DMS114 treated with DMSO at 0.1 percent for 48 hours (cell line): Measurements from ENCODE around the gene MADCAM1.

Experiments used
- DNase-seq: peaks from one replicate; lab custom pipeline; 2025; ENCODE audit not compliant: unreplicated experiment; lab: John Stamatoyannopoulos, UW

The MADCAM1 gene

DNA sequence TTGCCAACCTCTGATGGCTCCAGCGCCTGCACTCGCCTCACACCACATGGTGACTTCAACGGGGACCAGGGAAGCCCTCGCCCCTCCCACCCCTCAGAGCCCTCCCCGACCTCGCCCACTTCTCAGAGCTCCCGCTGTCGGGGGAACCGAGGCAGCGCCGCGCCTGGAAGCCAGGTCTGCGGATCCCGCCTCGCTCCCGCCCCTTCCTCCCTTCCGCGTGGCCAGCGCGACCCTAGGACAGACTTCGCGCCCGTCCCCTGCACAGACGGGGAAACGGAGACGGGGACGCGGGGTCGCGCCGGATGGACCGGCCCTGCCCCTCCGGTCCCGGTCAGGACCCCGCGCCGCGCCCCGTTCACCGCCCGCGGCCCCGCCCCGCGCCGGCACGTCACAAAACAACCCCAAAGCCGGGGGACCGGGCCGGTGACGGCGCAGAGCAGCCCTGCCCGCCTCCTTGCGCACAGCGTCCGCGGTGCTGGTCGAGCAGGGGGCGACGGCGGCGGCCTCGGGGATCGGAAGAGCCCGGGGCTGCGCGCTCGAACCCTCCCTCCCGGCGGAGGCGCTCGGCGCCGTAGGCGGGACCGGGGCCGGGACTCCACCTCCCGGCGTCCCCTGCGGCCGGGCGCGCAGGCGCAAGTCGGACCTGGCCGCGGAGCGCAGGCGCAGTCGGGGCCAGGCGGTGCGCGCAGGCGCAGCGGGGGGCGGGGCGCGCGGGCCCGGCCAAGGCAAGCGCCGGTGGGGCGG lies 34.9 kb downstream of the MADCAM1 start:
- DNase-seq, result peak; percentile 25

DNA sequence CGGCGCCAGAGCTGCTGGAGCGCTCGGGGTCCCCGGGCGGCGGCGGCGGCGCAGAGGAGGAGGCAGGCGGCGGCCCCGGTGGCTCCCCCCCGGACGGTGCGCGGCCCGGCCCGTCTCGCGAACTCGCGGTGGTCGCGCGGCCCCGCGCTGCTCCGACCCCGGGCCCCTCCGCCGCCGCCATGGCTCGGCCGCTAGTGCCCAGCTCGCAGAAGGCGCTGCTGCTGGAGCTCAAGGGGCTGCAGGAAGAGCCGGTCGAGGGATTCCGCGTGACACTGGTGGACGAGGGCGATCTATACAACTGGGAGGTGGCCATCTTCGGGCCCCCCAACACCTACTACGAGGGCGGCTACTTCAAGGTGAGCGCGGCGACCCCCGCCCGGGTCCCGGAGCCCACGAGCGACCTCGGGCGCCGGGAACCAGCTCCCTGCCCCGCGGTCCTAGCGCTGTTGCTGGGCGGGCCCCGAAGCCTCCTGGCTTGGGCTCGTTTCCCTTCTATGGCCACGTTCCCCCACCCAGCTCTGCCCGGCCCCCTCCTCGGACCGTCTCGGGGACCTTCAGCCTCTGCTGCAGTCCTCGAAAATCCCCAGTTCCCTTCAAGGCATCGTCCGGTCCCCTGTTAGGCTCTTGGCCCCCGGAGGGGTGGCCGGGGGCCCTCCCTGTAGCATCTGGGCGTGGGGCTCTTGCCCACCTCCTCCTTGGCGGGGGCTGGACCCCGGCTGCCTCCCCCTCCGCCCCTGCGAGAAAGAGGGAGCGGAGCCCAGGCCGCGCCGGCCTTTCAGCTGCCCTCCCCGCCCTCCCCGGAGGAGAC lies 35.7 kb downstream of the MADCAM1 start, which contains the start of gene CDC34:
Gene CDC34 (plus strand): TSS at position 8 of the 808 bp plus-strand sequence. CDS start 172 bp downstream, at position 180.
- no peak for DNase-seq

DNA sequence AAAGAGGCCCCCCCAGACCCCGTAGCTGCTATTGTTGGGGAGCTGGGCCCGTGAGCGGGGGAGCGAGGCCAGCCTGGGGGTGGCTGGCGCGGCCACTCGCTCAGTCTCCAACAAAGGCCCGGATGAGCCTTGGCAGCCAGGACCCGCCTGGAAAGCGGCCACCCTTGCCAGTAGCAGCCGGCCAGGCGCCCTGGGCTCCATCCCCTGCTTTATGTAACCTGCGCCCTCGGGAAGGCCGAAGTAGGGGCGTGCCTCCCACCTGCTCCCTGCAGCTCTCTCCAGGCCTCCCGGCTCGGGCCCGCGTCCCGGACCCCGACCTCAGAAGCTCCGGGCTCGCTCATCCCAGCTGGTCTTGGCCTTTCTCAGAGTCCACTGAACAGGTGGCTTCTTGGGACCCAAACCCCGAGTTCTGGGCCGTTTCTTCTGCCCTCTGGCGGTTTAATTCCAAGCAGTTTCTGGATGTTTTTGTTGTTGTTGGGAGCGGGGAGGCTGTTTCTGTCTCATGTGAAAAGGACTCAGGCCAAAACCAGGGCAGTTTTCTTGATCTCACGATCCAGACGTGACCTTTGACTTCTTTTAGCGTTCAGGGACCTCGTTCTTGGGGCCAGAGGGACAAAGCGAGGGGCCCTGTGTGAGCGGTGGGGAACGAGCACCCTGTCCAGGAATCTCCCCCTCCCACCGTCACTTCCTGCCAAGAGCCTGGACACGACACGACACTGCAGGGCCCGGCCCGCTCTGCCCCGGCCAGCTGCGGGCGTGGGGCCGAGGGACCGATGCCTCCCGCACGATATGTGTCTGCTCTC lies 36.5 kb downstream of the MADCAM1 start:
- DNase-seq, result peak; percentile 16

DNA sequence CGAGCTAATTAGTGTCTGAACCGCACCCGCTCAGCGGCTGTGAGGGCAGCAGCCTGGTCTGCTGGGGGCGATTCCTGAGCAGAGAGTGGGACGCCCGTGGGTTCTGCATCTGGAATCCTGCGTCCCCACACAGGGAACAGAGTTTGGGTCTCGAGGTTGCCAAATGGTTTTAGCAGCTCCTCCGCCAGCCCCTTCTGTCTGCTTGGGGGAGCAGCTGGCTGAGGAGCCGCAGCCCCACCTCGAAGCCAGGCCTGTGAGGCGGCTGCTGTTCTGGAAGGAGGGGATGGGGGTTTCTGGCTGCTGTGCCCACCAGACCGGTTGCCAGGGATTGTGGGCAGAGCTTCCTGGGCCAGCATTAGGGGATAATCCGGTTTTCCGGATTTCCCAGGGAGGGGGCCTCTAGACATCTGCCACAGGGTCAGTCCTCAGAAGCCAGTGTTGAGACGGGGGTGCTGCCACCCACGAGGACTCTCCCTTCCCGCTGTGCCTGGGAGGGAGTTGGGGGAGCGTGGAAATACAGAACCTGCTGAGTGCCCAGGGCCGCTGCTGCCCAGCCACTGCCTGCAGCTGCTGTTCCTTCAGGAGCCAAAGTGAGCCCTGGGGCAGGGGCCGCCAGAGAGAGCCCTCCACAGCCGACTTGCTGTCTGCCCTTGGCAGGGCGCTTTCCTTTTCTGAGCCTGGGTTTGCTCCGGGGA lies 37.2 kb downstream of the MADCAM1 start:
- no peak for DNase-seq

DNA sequence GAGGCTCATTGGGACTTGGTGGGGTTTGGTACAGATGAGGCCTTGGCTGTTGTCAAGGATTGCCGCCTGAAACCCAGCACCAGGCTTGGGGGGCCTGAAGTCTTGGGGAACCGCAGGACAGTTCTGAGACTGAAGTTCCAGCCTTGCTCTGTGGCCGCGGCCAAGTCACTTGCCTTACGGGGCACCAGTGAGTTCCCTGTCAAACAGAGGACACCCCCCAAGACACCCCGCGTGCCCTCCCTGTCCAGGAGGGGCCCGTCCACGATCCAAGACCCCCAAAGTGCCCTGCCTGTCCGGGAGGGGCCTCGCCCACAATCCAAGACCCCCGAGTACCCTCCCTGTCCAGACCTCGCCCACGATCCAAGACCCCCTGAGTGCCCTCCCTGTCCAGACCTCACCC lies 37.8 kb downstream of the MADCAM1 start:
- DNase-seq, result no peak

DNA sequence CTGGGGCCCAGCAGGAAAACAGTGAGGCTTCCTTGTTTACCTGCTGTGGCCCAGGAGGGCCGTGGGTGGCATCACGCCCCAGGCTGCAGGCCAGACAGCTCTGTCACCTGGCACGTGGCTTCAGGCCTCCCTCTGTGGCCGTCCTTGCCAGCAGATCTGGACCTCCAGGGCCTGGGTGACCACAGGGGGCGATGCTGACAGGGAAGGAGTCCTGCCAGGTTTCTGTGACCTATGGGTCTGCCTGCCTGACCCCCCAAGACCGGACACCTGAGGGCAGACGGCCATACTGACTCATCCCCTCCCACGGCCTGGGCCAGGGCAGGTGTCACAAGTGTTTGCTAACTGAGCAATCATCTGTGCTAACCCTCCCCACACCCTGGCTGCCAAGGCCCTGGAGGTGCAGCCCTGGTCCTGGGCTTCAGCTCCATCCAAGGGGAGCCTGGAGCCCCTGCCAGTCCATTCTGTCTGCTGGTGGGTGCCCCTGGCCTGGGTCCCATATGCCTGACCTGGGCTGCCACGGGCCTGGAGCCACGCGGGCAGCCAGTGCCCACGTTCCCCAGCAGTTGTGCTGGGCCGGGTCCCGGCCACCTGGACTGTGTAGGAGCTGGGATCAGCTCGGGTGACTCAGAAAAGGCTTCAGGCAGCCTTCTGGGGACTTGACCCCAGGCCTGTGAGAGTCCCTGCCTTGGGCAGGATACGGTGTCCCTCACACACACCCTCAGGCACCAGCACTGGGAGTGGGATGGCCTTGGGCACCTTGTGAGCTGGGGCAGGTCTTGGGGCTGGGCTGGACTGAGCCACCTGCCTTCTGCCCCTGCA lies 38.9 kb downstream of the MADCAM1 start:
- no peak for DNase-seq

DNA sequence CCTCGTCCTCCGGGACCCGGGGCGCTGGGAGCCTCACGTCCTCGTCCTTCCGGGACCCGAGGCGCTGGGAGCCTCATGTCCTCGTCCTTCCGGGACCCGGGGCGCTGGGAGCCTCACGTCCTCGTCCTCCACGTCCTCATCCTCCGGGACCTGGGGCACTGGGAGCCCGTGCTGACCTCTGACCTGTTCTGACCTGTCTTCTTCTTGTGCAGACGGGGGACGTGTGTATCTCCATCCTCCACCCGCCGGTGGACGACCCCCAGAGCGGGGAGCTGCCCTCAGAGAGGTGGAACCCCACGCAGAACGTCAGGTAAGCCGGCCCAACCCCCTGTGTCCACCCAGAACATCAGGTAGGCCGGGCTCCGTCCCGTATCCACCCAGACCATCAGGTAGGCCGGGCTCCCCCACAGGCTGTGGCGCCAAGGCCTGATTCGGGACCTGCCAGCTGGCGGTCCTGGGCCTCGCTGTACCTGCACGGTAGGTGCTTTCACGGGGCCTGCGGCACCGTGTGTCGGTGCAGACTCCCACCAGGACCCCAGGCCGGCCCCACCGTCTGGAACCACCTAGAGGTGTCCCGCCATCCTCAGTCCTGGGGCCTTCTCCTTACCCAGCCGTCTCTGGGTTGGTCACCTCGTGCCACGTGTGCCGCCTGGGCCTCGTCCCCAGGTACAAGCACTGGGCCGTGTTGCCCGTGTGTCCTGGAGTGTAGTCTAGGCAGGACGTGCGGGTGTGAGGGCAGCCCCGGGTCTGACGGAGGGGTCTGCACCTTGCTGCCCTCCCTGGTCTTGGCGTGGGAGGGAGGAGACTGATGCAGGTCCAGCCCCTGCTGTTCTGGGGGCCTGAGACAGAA lies 40.0 kb downstream of the MADCAM1 start:
- no peak for DNase-seq

DNA sequence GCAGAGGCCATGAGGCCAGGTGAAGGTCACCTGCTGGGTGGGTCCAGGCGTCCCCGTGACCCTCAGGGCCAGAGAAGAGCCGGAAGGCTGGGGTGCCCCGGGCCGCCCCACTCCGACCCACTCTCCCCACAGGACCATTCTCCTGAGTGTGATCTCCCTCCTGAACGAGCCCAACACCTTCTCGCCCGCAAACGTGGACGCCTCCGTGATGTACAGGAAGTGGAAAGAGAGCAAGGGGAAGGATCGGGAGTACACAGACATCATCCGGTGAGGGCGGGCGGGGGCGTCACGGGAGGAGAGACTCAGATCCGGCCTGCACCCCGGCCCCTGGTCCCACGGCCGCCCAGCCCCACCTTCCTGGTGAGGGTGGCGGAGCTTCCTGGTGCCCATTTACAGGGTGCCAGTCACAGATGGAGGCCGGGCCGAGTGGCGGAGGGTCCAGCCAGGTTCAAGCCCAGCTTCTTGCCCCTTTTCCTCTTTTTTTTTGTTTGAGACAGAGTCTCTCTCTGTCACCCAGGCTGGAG lies 40.7 kb downstream of the MADCAM1 start:
- no peak for DNase-seq

DNA sequence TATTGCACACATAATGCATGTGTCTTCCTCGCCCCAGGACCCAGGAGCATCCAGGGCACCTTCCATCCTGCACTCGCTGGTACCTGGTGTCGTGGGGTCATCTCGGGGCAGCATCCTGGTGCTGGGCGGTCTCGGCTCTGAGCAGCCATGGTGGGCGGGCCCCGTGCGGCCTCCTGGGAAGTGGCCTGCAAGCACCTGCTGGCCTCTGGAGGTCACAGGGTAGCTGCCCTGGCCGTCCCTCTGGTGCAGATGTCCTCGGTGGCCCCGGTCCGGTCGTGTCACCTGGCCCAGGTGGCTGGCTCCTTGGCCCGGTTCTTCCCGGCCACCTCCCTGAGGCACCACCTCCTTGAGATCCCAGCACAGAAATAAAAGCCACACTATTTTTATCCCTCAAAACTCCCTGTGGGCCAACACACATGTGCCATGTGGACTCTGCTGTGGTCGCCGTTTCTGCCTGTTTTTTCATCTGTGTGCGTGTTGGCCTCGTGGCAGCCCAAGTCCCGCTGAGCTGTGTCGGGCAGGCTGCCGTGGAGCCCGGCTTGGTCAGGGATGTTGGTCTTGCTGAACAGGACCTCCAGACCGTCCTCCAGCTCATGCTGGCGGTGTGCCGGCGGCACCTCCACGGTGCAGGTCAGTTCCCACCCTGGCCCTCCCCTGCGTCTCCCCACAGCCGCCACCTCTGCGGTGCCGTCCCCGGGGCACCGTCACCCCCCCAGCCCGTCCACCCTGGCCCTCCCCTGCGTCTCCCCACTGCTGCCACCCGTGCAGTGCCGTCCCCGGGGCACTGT lies 42.5 kb downstream of the MADCAM1 start:
- DNase-seq, result no peak

DNA sequence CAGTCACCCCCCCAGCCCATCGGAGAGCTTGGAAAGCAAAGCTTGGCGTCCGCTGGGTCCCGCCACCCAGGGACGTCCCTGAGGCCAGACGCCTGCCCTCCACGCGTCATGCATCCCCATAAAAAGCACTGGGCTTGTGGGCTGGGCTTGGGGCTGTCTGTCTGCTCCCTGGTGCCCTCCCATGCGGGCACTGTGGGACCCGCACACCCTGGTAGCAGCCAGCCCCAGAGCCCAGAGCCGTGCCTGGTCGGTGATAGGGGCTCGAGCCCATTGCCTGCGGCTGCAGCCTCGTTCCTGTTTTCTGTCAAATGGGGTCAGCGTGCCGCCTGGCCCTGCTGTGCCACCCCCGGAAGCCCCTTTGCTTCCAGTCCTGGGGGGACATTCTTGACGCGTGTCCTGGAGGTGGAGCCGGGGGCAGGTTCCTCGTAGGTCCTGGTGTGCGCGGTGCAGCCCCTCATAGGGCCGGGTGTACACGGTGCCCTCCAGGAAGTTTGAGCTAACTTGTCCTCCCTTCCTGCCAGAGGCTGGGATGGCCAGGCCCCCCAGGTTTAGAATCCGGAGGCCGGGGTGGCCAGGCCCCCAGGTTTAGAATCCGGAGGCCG lies 43.2 kb downstream of the MADCAM1 start:
- DNase-seq, result no peak

DNA sequence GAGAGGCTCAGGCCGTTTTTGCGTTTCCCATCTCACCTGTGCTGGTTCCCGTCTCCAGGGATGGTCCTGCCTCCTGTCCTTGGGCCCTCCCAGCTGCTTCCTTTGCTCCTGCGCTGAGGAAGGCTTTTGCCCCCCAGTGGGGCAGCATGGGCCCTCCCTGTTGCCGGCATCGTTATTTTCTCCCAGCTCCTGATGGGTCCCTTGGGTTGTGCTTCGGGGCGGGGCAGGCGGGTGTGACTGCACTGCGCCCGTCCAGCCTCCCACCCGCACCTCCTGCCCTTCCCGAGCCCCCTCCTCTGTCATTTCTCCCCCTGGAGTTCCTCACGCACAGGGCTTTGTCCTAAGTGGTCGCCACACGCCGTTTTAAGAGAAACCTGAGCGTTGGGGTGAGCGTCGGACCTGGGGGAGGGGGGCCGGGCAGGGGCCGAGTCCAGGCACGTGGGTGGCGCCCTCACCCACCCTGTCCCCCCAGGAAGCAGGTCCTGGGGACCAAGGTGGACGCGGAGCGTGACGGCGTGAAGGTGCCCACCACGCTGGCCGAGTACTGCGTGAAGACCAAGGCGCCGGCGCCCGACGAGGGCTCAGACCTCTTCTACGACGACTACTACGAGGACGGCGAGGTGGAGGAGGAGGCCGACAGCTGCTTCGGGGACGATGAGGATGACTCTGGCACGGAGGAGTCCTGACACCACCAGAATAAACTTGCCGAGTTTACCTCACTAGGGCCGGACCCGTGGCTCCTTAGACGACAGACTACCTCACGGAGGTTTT lies 44.8 kb downstream of the MADCAM1 start:
- DNase-seq, result no peak

DNA sequence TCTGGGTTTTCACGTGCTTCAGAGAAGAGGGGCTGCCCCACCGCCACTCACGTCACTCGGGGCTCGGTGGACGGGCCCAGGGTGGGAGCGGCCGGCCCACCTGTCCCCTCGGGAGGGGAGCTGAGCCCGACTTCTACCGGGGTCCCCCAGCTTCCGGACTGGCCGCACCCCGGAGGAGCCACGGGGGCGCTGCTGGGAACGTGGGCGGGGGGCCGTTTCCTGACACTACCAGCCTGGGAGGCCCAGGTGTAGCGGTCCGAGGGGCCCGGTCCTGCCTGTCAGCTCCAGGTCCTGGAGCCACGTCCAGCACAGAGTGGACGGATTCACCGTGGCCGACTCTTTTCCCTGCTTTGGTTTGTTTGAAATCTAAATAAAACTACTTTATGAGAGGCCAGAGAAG lies 45.4 kb downstream of the MADCAM1 start:
- no peak for DNase-seq

DNA sequence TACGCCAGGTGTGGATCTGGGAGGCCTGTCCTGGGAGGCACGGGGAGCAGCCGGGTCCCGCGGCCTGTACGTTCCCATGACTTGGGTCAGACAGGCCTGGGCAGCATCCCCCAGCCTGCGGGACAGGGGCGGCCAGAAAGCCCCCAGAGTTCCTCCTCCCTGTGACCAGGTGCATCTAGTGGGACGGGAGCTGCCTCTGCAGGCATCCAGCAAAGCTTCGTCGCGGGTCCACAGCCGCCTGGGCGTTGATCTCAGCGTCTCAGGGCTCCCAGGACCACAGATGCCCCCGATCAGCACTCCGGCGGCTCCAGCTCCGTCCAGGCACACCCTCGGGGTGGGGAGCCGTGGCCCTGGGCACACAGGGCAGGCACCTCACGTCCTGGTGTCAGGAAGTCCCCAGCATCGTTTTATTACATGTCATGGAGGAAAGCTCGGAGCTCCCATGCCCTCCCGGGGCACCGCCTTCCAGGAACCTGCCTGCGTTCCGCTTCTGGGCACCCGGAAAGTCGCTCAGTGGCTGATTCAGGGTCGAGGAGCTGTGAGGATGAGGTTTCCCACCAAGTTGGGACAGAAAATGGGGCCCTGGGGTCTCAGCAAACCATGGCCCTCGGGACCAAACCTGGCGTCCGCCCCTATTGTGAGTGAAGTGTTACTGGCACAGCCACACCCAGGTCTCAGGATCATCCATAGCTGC lies 46.0 kb downstream of the MADCAM1 start:
- DNase-seq, result no peak

DNA sequence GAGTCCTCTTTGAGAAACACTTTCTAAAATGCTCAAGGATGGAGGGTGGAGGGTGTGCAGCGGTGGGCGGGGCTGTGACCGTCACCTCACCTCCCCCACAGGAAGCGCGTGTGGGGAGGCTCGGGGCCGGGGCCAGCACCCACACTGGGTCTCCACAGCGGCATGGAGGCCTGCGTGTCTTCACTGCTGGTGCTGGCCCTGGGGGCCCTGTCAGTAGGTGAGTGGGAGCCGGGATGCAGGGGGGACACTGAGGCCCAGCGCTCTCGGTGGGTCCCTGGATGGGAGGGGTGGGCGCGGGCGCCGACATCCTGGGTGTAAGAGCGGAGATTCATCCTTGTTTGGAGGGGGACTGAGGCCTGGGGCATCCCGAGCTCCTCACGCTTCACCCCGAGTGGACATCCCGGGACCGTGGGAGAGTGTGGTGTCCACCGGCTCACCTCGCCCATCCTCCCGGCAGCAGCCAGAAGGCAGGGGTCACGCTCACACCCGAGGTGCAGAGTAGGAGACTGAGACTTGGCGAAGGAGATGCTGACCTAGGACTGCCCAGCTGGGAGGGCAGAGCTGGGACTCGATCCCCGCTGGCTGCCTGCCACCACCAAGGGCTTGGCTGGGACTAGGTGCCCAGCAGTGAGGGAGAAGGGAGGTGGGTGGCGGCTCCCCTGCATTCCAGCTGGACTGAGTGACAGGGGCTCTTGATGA lies 47.8 kb downstream of the MADCAM1 start, which contains the start of gene GZMM:
Gene GZMM (plus strand): TSS at position 144 of the 699 bp plus-strand sequence. CDS start 19 bp downstream, at position 163.
- no peak for DNase-seq

DNA sequence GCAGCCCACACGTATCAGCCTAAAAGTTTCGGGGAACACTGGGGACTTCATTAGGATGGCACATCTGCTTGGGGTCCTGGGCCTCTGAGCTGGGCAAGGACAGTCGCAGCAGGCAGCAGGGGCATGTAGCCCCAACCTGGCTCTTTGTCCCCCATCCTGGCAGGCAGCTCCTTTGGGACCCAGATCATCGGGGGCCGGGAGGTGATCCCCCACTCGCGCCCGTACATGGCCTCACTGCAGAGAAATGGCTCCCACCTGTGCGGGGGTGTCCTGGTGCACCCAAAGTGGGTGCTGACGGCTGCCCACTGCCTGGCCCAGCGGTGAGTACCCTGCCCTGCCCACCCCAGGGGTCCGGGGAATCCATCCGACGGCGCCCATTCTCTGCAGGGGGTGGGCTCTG lies 50.8 kb downstream of the MADCAM1 start:
- no peak for DNase-seq
